K562 (cell line): Measurements from ENCODE around the gene WT1. TPM values are rescaled to one million over a fixed set of nuclear protein-coding genes. Genes with fewer than 3 reads are reported as not detected.

ENCODE experiments used
- ARID3B ChIP-seq: fragments of 250-450 bp; sonication (Bioruptor Pico); IDR thresholded peaks from 2 replicates; pipeline ENCODE4 v1.4.0; 2020; ENCODE audit warnings: borderline replicate concordance
- ARNT ChIP-seq, 2 experiments: fragments of 450-650 bp; IDR thresholded peaks; 2 replicates each; pipeline ENCODE4 v1.6.1; 2016; ENCODE audit warnings: mild to moderate bottlenecking in 1 of 2
- BHLHE40 ChIP-seq: IDR thresholded peaks from 2 replicates; pipeline ENCODE4 v1.6.1; 2011; ENCODE audit warnings: low read length, improper control_type of control experiment
- DIDO1 ChIP-seq: fragments of 450-650 bp; IDR thresholded peaks from 2 replicates; pipeline ENCODE4 v1.6.1; 2016; ENCODE audit warnings: low read depth, missing biosample characterization, missing genetic modification characterization
- EP300 ChIP-seq: IDR thresholded peaks from 2 replicates; pipeline ENCODE4 v1.6.1; 2012; ENCODE audit warnings: low read length, improper control_type of control experiment
- MEF2D ChIP-seq: conservative IDR thresholded peaks from 2 replicates; pipeline ENCODE4 v1.6.1; 2016; ENCODE audit warnings: low read depth, missing genetic modification characterization, missing compliant biosample characterization
- MTA2 ChIP-seq: fragments of 450-650 bp; IDR thresholded peaks from 2 replicates; pipeline ENCODE4 v1.6.1; 2016; ENCODE audit warnings: low read depth
- NKRF ChIP-seq: fragments of 450-650 bp; IDR thresholded peaks from 2 replicates; pipeline ENCODE4 v1.6.1; 2016; ENCODE audit warnings: borderline replicate concordance
- POLR2AphosphoS5 ChIP-seq: IDR thresholded peaks from 2 replicates; pipeline ENCODE4 v1.6.1; 2011; ENCODE audit warnings: mild to moderate bottlenecking, low read depth, low read length, moderate library complexity; ENCODE audit not compliant: control insufficient read depth, insufficient read depth
- RHOXF2B ChIP-seq: fragments of 250-450 bp; sonication (Bioruptor Pico); conservative IDR thresholded peaks from 2 replicates; pipeline ENCODE4 v1.5.1; 2021
- SREBF1 ChIP-seq: fragments of 150-350 bp; IDR thresholded peaks from 2 replicates; pipeline ENCODE4 v1.6.1; 2014; ENCODE audit warnings: antibody characterized with exemption, low read depth, low read length, borderline replicate concordance
- USF2 ChIP-seq: sonication (generic); formaldehyde crosslinking; IDR thresholded peaks from 2 replicates; pipeline ENCODE4 v1.5.0; 2020; ENCODE audit warnings: missing genetic modification reagents
- ZNF124 ChIP-seq: sonication (generic); formaldehyde crosslinking; IDR thresholded peaks from 2 replicates; pipeline ENCODE4 v1.8.1; 2022; ENCODE audit warnings: missing genetic modification reagents
- ZNF140 ChIP-seq: fragments of 250-450 bp; sonication (Bioruptor Pico); IDR thresholded peaks from 2 replicates; pipeline ENCODE4 v1.8.0; 2021; ENCODE audit warnings: moderate library complexity, mild to moderate bottlenecking, inconsistent platforms
- ZNF316 ChIP-seq: fragments of 450-650 bp; IDR thresholded peaks from 2 replicates; pipeline ENCODE4 v1.6.1; 2016
- ZNF445 ChIP-seq: fragments of 250-450 bp; sonication (Bioruptor Pico); IDR thresholded peaks from 2 replicates; pipeline ENCODE4 v1.4.0; 2020; ENCODE audit warnings: low read depth, mild to moderate bottlenecking, moderate library complexity
- ZNF740 ChIP-seq, 3 experiments: fragments of 200-800 bp in 1 of 3; sonication (Bioruptor generic) in 1 of 3; sonication (generic) in 1 of 3; formaldehyde crosslinking in 1 of 3; IDR thresholded peaks; 2 replicates each; pipeline versions ENCODE4 v1.6.1 to v1.8.0; 2016 to 2022; ENCODE audit warnings: mild to moderate bottlenecking in 2 of 3, missing compliant biosample characterization in 2 of 3, missing genetic modification characterization in 2 of 3, missing genetic modification reagents in 1 of 3
- polyA plus RNA-seq, 8 experiments: library from polyadenylated mRNA; depleted of rRNA in 4 of 8; stranded (reverse) in 5 of 8; unstranded in 3 of 8; fragments of >200 nt; fragmentation: Nextera tagmentation in 2 of 8; fragmentation: Illumina TruSeq in 1 of 8; extraction: Ambion mirVana in 2 of 8; extraction: Trizol in 1 of 8; gene quantifications; 2 replicates each; pipeline versions ENCODE4 v1.2.1 to v1.2.3, GENCODE V29; 2011 to 2014; ENCODE audit warnings: inconsistent platforms in 1 of 8, missing spikeins in 1 of 8
- total RNA-seq, 7 experiments: library from RNA; depleted of rRNA in 6 of 7; stranded (reverse); fragments of >200 nt in 6 of 7; fragmentation: Illumina TruSeq in 2 of 7; extraction: Trizol in 2 of 7; gene quantifications; 2 replicates each; pipeline versions ENCODE4 v1.2.1 to v1.2.3, GENCODE V29; 2011 to 2021; ENCODE audit warnings: low replicate concordance in 1 of 7
- TF ChIP-seq, protein P1 (sequence below): fragments of 250-450 bp; sonication (Bioruptor Pico); IDR thresholded peaks from 2 replicates; pipeline ENCODE4 v1.5.0; 2021; ENCODE audit warnings: mild to moderate bottlenecking, moderate library complexity

WT1 gene
- total and polyA plus RNA-seq, 9 of the 15 experiments (the other 6 are each of a cell fraction or from before 2014, with no cell fraction given), result 7.1 to 33.8 (median 19.4) TPM

DNA sequence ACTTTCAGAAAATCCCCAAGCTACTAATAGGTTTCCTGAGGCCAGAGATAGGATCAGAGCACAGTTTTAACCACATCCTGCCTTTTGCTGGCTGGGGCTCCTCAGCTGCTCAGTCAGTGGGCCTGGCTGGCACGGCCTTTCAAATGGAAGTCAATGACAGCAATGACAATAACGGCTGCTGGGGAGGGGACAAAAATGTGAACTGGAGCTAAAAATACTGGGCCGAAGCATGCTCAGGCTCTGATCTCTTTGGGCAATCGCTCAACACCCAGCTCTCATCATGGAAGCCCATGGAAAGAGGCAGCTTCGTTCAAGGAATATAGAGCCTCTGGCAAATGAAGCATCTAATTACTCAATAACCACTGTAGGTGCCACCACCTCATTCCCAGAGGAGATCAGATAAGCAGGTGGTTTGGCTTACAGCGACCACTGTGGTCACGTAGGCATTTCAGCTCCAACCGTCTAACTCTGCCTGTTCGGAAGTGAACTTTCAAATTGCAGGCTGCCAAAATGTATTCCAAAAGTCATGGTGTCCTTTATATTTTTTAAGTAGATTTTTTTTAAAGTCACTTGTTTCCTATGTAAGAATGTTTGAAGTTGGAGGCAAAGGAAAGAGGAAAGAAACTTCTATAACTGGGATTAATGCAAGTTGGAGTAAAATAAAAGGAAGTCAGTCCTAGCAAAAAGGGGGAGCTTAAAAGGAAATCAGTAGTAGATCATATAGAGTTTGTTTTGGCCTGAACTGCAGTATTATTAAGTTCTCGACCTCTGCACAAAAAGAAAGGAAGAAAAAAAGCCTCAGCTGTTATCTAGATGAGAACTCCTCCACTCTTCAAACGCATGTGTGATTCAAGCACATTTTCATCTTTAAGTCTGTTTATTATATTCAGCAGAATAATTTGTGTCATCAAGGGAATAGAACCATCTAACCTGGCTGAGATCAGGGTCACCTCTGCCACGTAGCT lies 14.1 kb downstream of the WT1 start (continued):
- TF ChIP-seq RHOXF2B (CRISPR knock-in tag) (no peak), ZNF316 (no peak), ARNT (IDR thresholded peaks at IDR 0.05) (peak; percentile 22 to 76; a peak in 1 of 4 replicates), USF2 (no peak), NKRF (no peak), DIDO1 (tag) (0 out of 2 replicates have a peak, but pooled peaks have one; percentile 31), EP300 (peak; percentile 85), MTA2 (no peak), ARID3B (no peak), MEF2D (tag) (peak; percentile 77), SREBF1 (no peak), BHLHE40 (no peak), ZNF445 (CRISPR knock-in tag) (0 out of 2 replicates have a peak, but pooled peaks have one; percentile 38), ZNF740 (CRISPR knock-in tag; IDR thresholded peaks at IDR 0.05) (no peak), ZNF740 (tag; IDR thresholded peaks at IDR 0.05) (no peak), ZNF124 (CRISPR knock-in tag) (no peak), ZNF140 (CRISPR knock-in tag) (no peak), POLR2AphosphoS5 (peak; percentile 45; the same call in 1 of the 2 replicates)
- TF ChIP-seq, protein P1, sequence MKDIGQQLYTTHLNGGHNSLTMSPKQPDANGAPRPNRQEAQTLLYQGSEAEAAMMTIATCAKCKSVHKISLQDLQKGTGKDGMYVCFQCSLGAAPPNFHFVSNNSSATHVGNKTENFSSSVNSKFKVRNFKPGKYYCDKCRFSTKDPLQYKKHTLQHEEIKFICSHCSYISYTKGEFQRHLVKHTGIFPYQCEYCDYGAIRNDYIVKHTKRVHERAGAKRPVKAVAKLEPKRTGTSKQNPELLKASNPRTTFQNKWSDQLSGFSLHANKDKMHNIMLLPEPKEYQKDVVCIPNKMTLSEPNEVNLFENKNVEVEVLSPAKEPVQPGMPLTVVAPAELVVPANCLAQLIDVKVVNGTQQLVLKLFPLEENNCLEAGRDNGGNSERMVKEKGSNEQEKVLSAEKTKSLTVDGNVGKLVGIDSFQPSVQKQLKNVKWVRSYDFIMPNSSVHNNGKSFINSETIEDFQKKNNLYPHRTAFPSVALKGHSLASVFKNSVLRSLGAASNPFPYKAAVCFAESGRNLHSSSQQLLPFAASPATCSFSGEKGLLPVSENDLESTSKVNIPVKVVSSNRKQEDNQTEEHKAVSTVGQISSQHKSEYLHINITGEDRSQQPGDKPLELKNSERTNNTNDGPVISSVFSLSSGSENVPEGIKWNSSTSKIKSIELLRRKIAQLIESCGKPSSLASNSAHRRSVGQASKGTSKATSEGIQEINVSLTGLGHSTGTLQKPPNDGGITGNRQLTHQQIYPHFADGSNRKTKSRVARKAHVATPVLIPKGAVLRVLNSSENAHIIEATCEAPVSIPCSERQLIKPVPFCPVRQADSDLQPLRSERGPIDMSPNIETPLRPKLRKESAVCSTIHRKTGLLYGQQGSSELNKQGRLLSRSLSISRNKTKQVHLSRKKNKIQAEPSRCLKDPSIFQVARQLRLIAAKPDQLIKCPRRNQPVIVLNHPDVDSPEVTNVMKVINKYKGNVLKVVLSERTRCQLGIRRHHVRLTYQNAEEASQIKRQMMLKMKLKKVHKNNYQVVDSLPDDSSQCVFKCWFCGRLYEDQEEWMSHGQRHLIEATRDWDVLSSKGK (CRISPR knock-in tag), result no peak
